Caco-2 (cell line): ENCODE measurements around the gene TREML2. TPM values are rescaled to one million over a fixed set of nuclear protein-coding genes. Genes with fewer than 3 reads are reported as not detected.

Experiments
- BruUV-seq: library from RNA; stranded (reverse); fragments of 400-500 nt; replicated peaks from 2 replicates; lab custom pipeline; 2021; lab: Mats Ljungman, UMichigan
- CTCF ChIA-PET: fragments of 300-600 bp; sonication (Branson Sonifier 250); formaldehyde crosslinking; loops from one replicate; lab custom pipeline; 2022; ENCODE audit warnings: antibody characterized with exemption; lab: Charles Lee
- POLR2A ChIA-PET: fragments of 300-600 bp; sonication (Branson Sonifier 250); formaldehyde crosslinking; loops from one replicate; lab custom pipeline; 2022; ENCODE audit warnings: antibody characterized with exemption; lab: Charles Lee
- DNase-seq, 2 experiments: peaks; one replicate each; pipeline versions ENCODE4 v3.0.0 to v3.0.0-alpha.2; 2020 to 2022
- H3K27me3 ChIP-seq: replicated peaks from 2 replicates; pipeline ENCODE4 v1.6.0; 2011; ENCODE audit warnings: low read length; ENCODE audit not compliant: control insufficient read depth, insufficient read depth
- H3K36me3 ChIP-seq: 2 replicates; pipeline ENCODE4 v1.5.1; 2011; ENCODE audit warnings: low read length; ENCODE audit not compliant: control insufficient read depth, insufficient read depth
- H3K4me1 ChIP-seq: fragments of 250-450 bp; sonication (Bioruptor Pico); 2 replicates; pipeline ENCODE4 v1.5.1; 2020; ENCODE audit warnings: mild to moderate bottlenecking
- H3K4me3 ChIP-seq: 2 replicates; pipeline ENCODE4 v1.5.1; 2011; ENCODE audit warnings: low read depth, mild to moderate bottlenecking, control low read depth, low read length
- H3K9me3 ChIP-seq: fragments of 250-450 bp; sonication (Bioruptor Pico); 2 replicates; pipeline ENCODE4 v1.5.1; 2020; ENCODE audit warnings: mild to moderate bottlenecking, moderate library complexity
- H3K27ac Mint-ChIP-seq: one replicate; pipeline ENCODE4 v1.8.0; 2022; ENCODE audit warnings: mixed read lengths; ENCODE audit not compliant: unreplicated experiment
- H3K27me3 Mint-ChIP-seq: one replicate; pipeline ENCODE4 v1.8.0; 2022; ENCODE audit warnings: mixed read lengths; ENCODE audit not compliant: insufficient read depth, unreplicated experiment
- H3K36me3 Mint-ChIP-seq: one replicate; pipeline ENCODE4 v1.8.0; 2022; ENCODE audit warnings: mild to moderate bottlenecking, mixed read lengths; ENCODE audit not compliant: insufficient read depth, unreplicated experiment
- H3K4me1 Mint-ChIP-seq: one replicate; pipeline ENCODE4 v1.8.0; 2022; ENCODE audit warnings: low read depth, mixed read lengths; ENCODE audit not compliant: unreplicated experiment
- H3K4me3 Mint-ChIP-seq: one replicate; pipeline ENCODE4 v1.8.0; 2022; ENCODE audit warnings: mild to moderate bottlenecking, moderate library complexity, mixed read lengths; ENCODE audit not compliant: unreplicated experiment
- H3K9me3 Mint-ChIP-seq: one replicate; pipeline ENCODE4 v1.8.0; 2022; ENCODE audit warnings: mixed read lengths; ENCODE audit not compliant: unreplicated experiment
- CTCF ChIP-seq, 2 experiments: fragments of 200-600 bp in 1 of 2; IDR thresholded peaks; 1 replicate in 1 of 2; 2 replicates in 1 of 2; pipeline versions ENCODE4 v1.5.1 to v1.8.0; 2011 to 2022; ENCODE audit warnings: antibody characterized with exemption in 1 of 2, control low read depth in 1 of 2, inconsistent platforms in 1 of 2, low read depth in 1 of 2, low read length in 1 of 2, mild to moderate bottlenecking in 1 of 2, moderate library complexity in 1 of 2; ENCODE audit not compliant: insufficient read depth in 1 of 2, severe bottlenecking in 1 of 2, unreplicated experiment in 1 of 2
- intact Hi-C: fragments of 100-400 bp; cut with micrococcal nuclease; formaldehyde crosslinking; loops from one replicate; pipeline ENCODE4 v1.10.0; 2022; ENCODE audit not compliant: unreplicated experiment
- total RNA-seq: library from RNA; stranded (reverse); gene quantifications from 2 replicates; pipeline ENCODE4 v1.2.3, GENCODE V29; 2022

TREML2 gene
- total RNA-seq, 1 experiment from 2014 or later, result not detected

DNA sequence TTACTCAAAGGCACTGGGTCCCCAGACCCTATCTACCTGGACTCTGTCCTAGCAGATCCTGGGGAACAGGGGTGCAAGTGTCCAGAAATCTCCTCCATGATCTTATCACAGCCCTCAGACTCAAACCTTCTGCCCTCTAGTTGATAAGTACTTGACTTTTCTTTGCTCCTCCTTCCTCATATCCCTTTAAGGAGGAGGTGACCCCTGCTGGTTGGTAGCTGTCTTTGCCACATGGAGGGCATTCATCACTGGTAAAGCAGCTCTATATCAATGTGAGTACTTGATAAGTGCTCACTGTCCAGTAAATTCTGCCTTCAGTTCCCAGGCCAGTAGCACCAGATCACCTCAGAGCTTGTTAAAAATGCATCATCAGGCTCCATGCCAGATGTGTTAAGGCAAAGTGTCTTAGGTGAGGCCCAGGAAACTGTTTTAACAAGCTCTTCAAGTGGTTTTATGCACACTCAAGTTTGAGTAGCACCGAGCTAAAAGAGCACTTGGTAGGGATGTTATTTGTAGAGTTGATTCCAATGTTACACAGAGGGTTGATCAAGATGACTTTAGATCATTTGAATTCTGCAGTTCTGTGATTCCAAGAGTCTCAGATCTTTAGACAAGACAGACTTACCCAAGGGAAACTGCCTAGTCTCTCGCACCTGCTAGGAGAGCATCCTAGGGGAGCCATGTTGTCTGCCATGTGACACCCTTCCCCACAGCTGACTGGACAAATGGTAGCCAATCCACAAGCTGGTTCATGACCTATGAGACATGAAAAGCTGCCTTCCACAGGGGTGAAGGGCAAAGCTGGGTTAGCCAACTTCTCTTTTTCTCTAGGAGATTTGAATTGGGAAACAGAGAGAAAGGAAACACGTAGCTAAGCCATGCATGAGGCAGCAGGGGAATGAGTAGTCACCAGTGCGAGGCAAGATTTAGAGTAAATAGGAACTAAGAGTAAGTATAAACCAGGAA lies 18.6 kb downstream of the TREML2 start:
- Mint-ChIP-seq H3K4me3 (no peak overlapping the region), H3K36me3 (no peaks in the 10 kb centered on the region), H3K4me1 (no peaks in the 10 kb centered on the region), H3K27ac (no peak overlapping the region), H3K9me3 (no peaks in the 10 kb centered on the region), H3K27me3 (peaks cover 8% of the 10 kb centered on the region)
- no peaks in the 10 kb centered on the region for H3K9me3 ChIP-seq
- peak; percentile 57 to 83 for TF ChIP-seq CTCF (IDR thresholded peaks at IDR 0.05; ENCODE audit: insufficient read depth in 1 of 2, low read depth in 1 of 2, low read length in 1 of 2, severe bottlenecking in 1 of 2, unreplicated experiment in 1 of 2)
- no peaks in the 10 kb centered on the region for H3K4me1 ChIP-seq
- intact Hi-C loops, result loop anchor here (1.0 to 10.0 kb wide), 4 partner anchors 90 to 287 kb away; partner anchors contain the start of genes NFYA and OARD1
- DNase-seq, result peak; percentile 65 to 70
- CTCF ChIA-PET, result interaction anchor here (0.7 to 2.8 kb wide), 12 partner anchors 9 to 288 kb away, joined by 3 to 15 read pairs (median 4); partner anchors contain the start of genes NFYA and OARD1
- BruUV-seq, result no TSS peak
- no peaks in the 10 kb centered on the region for H3K27me3 ChIP-seq
- no peak overlapping the region for H3K4me3 ChIP-seq
- POLR2A ChIA-PET, result no interaction called here
- H3K36me3 ChIP-seq, result no peaks in the 10 kb centered on the region

GRCh38 chr6:41181566-41181965 lies 19.4 kb downstream of the TREML2 start:
- H3K36me3 Mint-ChIP-seq, result no peaks in the 10 kb centered on the region
- Histone ChIP-seq H3K36me3 (no peaks in the 10 kb centered on the region), H3K9me3 (no peaks in the 10 kb centered on the region), H3K27me3 (no peaks in the 10 kb centered on the region), H3K4me1 (no peaks in the 10 kb centered on the region), H3K4me3 (no peak overlapping the region)
- POLR2A ChIA-PET, result no interaction called here
- CTCF ChIA-PET, result interaction anchor here (0.9 to 2.8 kb wide), 8 partner anchors 10 to 287 kb away, joined by 3 to 15 read pairs (median 5); partner anchors contain the start of genes NFYA and OARD1
- no peak overlapping the region for H3K27ac Mint-ChIP-seq
- intact Hi-C loops, result loop anchor here (5.0 to 10.0 kb wide), 2 partner anchors 109 to 133 kb away; partner anchors contain the start of genes NFYA and OARD1
- H3K4me1 Mint-ChIP-seq, result no peaks in the 10 kb centered on the region
- no peak for TF ChIP-seq CTCF (IDR thresholded peaks at IDR 0.05; ENCODE audit: insufficient read depth in 1 of 2, low read depth in 1 of 2, low read length in 1 of 2, severe bottlenecking in 1 of 2, unreplicated experiment in 1 of 2)
- no peaks in the 10 kb centered on the region for H3K9me3 Mint-ChIP-seq
- no peak for DNase-seq
- BruUV-seq, result no TSS peak
- H3K4me3 Mint-ChIP-seq, result no peak overlapping the region
- H3K27me3 Mint-ChIP-seq, result peaks cover 12% of the 10 kb centered on the region

DNA sequence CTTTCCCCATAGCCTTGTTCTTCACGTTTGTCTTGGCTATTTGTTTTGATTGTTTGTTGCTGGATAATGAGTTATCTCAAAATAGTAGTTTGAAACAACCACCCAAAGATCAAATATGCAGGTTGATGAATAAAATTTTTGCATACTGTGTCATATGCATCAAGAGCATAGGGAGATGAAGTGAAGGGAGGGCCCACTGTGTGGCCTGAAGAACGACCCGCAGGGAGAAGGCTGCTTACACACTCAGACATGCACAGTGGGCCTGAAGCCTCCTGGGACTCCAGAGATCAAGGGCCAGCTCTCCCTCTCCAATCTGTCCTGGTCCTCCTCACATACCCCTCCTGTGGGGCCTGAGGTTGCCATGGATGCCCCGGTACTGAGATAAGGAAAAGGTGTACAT lies 21.8 kb downstream of the TREML2 start:
- H3K4me1 ChIP-seq, result no peaks in the 10 kb centered on the region
- H3K27me3 ChIP-seq, result no peaks in the 10 kb centered on the region
- no peaks in the 10 kb centered on the region for H3K9me3 ChIP-seq
- no peaks in the 10 kb centered on the region for H3K36me3 Mint-ChIP-seq
- no peak overlapping the region for H3K27ac Mint-ChIP-seq
- no TSS peak for BruUV-seq
- ChIA-PET POLR2A (no interaction called here), CTCF (no interaction called here)
- no peak overlapping the region for H3K4me3 ChIP-seq
- H3K36me3 ChIP-seq, result no peaks in the 10 kb centered on the region
- intact Hi-C loops, result no loop called here
- TF ChIP-seq CTCF (IDR thresholded peaks at IDR 0.05; ENCODE audit: insufficient read depth in 1 of 2, low read depth in 1 of 2, low read length in 1 of 2, severe bottlenecking in 1 of 2, unreplicated experiment in 1 of 2), result no peak
- H3K4me3 Mint-ChIP-seq, result no peak overlapping the region
- H3K9me3 Mint-ChIP-seq, result no peaks in the 10 kb centered on the region
- no peaks in the 10 kb centered on the region for H3K4me1 Mint-ChIP-seq
- H3K27me3 Mint-ChIP-seq, result peaks cover 11% of the 10 kb centered on the region
- DNase-seq, result no peak
